Activated T-helper 17 cell treated with anti-CD3 and anti-CD28 coated beads, Interleukin-2, amount 50 U/mL, for 72 hours (primary cell): ENCODE results near the gene RHCE. TPM values are rescaled to one million over a fixed set of nuclear protein-coding genes. Genes with fewer than 3 reads are reported as not detected.
"Not testable (repeated sequence)": the region's sequence is repeated elsewhere in the genome, so short reads cannot be mapped to it uniquely, and the experiment has no call there.

Experiments used
- ATAC-seq: fragments of 150-1000 bp; cut with Tn5 transposase; replicated peaks from 2 replicates; pipeline ENCODE4 v1.10.0; 2021; ENCODE audit warnings: mild to moderate bottlenecking, moderate library complexity
- H3K27ac Mint-ChIP-seq: one replicate; pipeline ENCODE4 v1.8.0; 2022; ENCODE audit warnings: mixed read lengths
- H3K27me3 Mint-ChIP-seq: one replicate; pipeline ENCODE4 v1.8.0; 2022; ENCODE audit warnings: mixed read lengths
- H3K36me3 Mint-ChIP-seq: one replicate; pipeline ENCODE4 v1.8.0; 2022; ENCODE audit warnings: low read depth, mild to moderate bottlenecking, mixed read lengths
- H3K4me1 Mint-ChIP-seq: one replicate; pipeline ENCODE4 v1.8.0; 2022; ENCODE audit warnings: mixed read lengths
- H3K4me3 Mint-ChIP-seq: one replicate; pipeline ENCODE4 v1.8.0; 2022; ENCODE audit warnings: mild to moderate bottlenecking, mixed read lengths
- H3K9me3 Mint-ChIP-seq: one replicate; pipeline ENCODE4 v1.8.0; 2022; ENCODE audit warnings: mixed read lengths
- total RNA-seq, 2 donors: library from RNA; stranded (reverse); gene quantifications; one replicate each; pipeline ENCODE4 v1.2.3, GENCODE V29; 2022

RHCE gene
- total RNA-seq, 2 donors from 2014 or later = 1.3 TPM; not detected in 1

DNA sequence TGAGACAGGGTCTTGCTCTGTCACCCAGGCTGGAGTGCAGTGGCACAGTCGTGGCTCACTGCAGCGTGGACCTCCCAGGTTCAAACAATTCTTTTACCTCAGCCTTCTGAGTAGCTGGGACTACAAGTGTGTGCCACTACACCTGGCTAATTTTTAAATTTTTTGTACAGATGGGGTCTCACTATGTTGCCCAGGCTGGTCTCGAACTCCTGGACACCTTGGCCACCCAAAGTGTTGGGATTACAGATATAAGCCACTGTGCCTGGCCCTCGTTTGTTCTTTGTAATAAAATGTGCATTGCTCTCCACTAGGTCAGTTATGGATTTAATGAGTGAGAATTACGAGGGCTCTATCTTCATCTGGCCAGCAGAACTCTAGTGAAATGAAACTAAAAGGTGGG is 24.0 kb upstream of the RHCE start:
- H3K36me3 Mint-ChIP-seq = peaks cover 34% of the 10 kb centered on the region
- H3K9me3 Mint-ChIP-seq, H3K27me3 Mint-ChIP-seq, H3K27ac Mint-ChIP-seq, ATAC-seq, H3K4me3 Mint-ChIP-seq: not testable (repeated sequence)
- peaks cover 26% of the 10 kb centered on the region for H3K4me1 Mint-ChIP-seq

DNA sequence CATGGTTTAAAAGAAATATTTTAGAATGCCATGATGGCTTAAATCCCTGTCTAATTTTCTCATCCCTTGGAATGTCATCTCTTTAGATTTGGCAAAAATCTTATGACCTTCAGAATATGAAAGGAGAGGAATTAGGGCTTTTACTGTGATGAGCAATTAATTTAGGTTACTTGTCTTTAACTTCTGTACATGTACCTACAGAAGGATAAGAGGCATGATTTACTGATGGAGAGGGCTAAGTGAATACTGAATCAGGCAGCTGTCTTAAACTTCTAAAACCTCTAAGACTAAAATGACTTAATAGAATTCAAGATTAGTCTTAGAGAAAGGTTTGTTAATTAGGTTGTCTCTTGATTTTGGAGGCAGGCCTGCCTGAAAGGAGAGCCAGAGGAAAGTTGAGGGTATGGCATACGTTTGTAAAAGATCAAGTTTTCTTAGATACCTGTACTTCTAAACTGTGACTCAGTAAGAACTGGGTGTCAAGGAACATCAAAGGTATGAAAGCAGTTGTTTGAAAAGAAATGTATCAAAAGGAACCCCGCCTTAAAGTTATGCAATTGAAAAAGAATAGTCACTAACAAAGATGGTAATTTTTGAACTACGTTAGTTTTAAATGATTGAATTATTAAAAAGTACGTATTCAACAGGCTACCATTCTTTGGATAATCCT is 22.5 kb upstream of the RHCE start:
- Mint-ChIP-seq H3K27me3 (no peaks in the 10 kb centered on the region), H3K9me3 (no peaks in the 10 kb centered on the region), H3K36me3 (peaks cover 24% of the 10 kb centered on the region), H3K4me1 (peaks cover 26% of the 10 kb centered on the region), H3K27ac (peak overlapping the region; percentile 50), H3K4me3 (no peak overlapping the region)
- no peak for ATAC-seq

DNA sequence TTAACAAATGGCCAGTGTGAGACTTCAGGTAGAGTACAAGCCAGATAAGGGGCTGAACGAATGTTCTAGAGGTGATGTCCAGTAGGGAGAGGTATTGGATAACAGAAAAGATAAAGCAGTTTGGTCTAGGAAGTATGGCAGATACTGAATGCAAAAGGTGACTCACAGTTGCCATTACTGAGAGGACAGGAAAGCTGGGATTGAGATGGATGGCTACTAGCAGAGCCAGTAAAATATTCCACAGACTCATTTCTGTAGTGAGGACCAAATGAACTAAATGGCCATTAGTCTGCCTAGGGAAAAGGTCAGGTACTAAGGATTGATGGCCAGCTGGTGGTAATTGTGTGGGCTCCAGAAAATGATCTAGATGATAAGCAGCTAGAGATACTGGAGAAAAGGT is 21.6 kb upstream of the RHCE start:
- no peak overlapping the region for H3K4me3 Mint-ChIP-seq
- ATAC-seq = no peak
- H3K9me3 Mint-ChIP-seq = no peaks in the 10 kb centered on the region
- H3K4me1 Mint-ChIP-seq = peaks cover 26% of the 10 kb centered on the region
- no peaks in the 10 kb centered on the region for H3K27me3 Mint-ChIP-seq
- peak overlapping the region; percentile 22 for H3K27ac Mint-ChIP-seq
- peaks cover 18% of the 10 kb centered on the region for H3K36me3 Mint-ChIP-seq

DNA sequence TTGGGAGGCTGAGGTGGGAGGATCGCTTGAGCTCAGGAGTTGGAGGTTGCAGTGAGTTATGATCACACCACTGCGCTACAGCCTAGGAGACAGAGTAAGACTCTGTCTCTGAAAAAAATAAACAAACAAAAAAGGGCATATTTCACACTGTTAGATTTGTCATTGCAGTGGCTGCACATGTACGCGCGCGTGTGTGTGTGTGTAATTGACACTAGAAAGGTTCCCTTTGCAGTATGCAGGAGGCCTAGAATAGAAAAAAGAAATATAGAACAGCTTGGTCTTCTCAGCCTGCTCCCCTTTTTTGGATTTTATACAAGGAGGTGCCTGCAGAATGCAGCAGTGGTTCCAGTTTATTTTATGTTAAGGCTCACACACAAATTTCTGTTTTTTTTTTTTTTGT is 18.7 kb upstream of the RHCE start:
- H3K27me3 Mint-ChIP-seq = no peaks in the 10 kb centered on the region
- H3K36me3 Mint-ChIP-seq = peaks cover 11% of the 10 kb centered on the region
- no peak overlapping the region for H3K4me3 Mint-ChIP-seq
- H3K27ac Mint-ChIP-seq = no peak overlapping the region
- no peaks in the 10 kb centered on the region for H3K9me3 Mint-ChIP-seq
- ATAC-seq = no peak
- H3K4me1 Mint-ChIP-seq = peaks cover 36% of the 10 kb centered on the region

DNA sequence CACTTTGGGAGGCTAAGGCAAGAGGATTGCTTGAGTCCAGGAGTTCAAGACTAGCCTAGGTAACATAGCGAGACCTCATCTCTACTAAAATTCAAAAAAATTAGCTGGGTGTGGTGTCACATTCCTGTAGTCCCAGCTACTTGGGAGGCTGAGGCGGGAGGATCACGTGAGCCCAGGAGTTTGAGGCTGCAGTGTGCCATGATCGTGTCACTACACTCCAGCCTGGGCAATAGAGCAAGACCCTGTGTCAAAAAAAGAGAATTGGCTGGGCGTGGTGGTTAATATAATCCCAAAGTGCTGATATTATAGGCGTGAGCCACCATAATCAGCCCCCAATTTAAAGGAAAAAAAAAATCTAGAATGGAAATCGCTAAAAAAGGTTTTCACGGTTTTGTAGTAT is 17.0 kb upstream of the RHCE start:
- H3K4me3 Mint-ChIP-seq = no peak overlapping the region
- no peaks in the 10 kb centered on the region for H3K9me3 Mint-ChIP-seq
- no peak for ATAC-seq
- no peak overlapping the region for H3K27ac Mint-ChIP-seq
- peaks cover 44% of the 10 kb centered on the region for H3K4me1 Mint-ChIP-seq
- H3K27me3 Mint-ChIP-seq = no peaks in the 10 kb centered on the region
- H3K36me3 Mint-ChIP-seq = peaks cover 20% of the 10 kb centered on the region

DNA sequence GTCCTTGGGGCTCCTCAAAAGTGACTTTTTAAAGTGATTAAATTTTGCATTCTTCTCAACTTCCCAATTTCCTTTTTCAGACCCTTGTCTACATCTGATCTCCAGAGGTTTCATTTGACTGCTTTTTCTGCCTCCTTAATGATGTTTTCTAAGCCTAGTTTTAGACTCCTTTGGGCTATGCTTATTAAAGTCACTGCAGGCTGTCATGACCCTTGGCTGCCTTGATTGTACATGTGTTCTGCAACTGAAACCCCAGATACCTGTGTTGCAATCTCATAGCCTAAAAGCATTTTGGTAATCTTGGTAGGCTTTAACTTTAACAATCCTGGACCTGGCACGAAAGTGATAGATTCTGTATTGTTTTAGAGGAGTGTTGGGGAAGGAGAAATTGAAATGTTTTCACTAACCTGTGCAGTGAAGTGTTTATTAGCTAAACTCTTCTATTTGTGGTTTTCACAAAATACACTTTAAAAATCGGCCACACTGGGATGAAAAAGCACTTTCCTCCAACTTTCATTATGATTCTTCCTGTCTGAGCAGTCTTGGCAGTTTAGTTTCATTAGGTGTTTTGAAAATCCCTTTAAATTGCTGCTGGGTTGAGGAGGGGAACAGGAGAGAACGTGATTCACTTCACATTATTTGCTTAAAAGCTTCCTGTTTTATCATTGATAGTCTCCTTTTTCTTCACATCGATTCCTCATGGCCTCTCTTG is 14.9 kb upstream of the RHCE start:
- peak overlapping the region; percentile 71 for H3K4me3 Mint-ChIP-seq
- peaks cover 36% of the 10 kb centered on the region for H3K4me1 Mint-ChIP-seq
- peak overlapping the region; percentile 55 for H3K27ac Mint-ChIP-seq
- H3K27me3 Mint-ChIP-seq = no peaks in the 10 kb centered on the region
- ATAC-seq = peak; percentile 78
- H3K36me3 Mint-ChIP-seq = peaks cover 31% of the 10 kb centered on the region
- no peaks in the 10 kb centered on the region for H3K9me3 Mint-ChIP-seq

DNA sequence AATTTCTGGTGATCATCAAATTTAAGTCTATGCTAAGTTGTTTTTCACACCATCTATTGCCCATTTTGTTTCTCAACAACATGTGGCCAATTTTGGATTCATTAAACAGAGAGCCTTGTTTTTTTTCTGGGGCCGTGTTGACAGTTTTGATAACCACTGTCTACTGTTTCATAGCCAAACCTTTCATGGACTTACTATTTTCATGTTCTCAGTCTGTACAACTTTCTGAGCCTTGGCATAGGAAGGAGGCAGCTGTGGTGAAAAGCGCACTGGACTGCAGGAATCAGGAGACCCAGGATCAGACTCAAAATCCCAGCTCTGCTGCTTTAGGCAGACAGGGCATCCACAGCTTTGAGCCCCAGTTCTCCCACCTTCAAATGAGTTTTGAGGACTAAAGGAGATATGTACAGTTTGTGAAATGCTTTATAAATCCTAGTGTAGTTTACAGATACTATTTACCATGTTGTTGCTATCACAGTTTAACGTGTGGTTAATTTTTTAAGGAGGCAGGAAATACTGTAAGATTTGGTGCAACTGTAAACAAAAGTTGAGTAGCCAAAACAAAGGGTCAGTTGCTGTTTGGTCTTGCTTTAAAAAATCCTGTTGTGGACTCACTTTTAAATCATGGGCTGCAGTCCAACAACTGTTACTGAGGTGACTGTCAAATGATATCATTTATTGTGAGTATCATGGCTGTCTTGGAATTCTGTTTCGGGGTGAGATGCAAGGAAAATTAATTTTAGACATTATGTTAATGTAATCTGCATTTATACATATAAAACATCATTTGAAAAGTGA is 13.0 kb upstream of the RHCE start:
- H3K9me3 Mint-ChIP-seq = no peaks in the 10 kb centered on the region
- no peak for ATAC-seq
- no peaks in the 10 kb centered on the region for H3K27me3 Mint-ChIP-seq
- peak overlapping the region; percentile 71 for H3K4me3 Mint-ChIP-seq
- peak overlapping the region; percentile 55 for H3K27ac Mint-ChIP-seq
- H3K4me1 Mint-ChIP-seq = peaks cover 36% of the 10 kb centered on the region
- peaks cover 31% of the 10 kb centered on the region for H3K36me3 Mint-ChIP-seq

DNA sequence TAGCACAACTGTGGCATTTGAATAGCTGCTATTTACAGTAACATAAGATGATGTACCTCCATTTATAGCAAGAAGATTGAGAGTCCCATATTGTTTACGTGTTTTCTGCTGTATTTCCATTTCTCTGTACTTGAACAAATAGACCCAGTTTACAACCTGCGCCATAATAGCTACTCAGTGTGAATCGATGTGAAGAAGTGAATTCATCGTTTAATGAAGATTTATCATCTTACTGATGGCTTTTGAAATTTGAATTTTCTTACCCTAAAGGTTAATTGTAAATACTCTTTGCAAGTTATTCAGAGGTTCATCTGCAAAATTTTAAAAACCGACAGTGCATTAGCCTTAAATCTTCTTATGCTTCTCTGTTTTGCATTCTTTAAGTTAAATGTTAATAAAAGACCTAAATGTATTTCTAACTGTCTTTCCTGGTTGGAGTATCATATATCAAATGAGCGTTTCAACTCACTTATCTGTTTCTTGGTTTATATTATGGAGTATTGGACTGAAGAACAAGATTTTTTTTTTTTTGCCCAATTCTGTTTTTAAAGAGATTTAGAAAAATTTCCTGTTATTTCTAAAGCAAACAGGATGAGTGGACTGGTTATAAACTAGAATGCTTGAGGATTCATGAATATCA is 12.2 kb upstream of the RHCE start:
- Mint-ChIP-seq H3K4me1 (peaks cover 36% of the 10 kb centered on the region), H3K36me3 (peaks cover 31% of the 10 kb centered on the region), H3K9me3 (no peaks in the 10 kb centered on the region), H3K27ac (peak overlapping the region; percentile 87), H3K4me3 (peak overlapping the region; percentile 71), H3K27me3 (no peaks in the 10 kb centered on the region)
- ATAC-seq = no peak

DNA sequence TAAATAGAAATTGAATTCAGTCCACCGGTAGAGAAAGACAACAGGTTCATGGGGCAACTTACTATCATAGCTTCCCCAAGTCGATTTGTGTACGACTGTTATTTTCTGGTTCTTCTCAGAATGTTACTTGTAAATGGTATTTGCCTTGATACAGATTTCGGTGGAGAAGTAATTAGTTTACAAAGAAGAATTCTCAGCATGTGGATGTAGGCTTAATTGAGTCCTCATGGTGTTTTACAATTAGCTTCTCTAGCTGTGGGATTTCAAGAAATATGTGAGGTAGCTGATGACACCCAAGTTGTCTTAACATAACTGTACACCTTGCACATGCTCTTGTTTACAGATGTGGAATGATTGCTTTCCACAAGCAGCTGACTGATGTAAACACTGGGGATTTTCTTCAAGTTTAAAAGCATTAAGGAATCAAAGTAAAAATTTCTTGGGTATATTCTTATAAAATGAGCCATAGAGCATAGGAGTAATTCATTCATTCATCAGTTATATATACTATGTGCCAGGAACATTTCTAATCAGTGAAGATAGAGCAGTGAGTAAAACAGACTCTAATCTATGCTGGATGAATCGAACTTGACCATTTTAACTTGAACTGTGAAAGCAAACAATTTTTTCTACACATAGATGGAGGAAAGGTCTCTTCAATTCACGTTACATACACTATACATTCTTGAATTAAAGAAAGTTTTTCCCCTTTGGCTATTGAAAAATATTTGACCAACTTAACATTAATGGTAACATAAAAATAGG is 11.5 kb upstream of the RHCE start:
- Mint-ChIP-seq H3K36me3 (peaks cover 26% of the 10 kb centered on the region), H3K27ac (peak overlapping the region; percentile 87), H3K9me3 (no peaks in the 10 kb centered on the region), H3K4me3 (peak overlapping the region; percentile 71), H3K27me3 (no peaks in the 10 kb centered on the region), H3K4me1 (peaks cover 36% of the 10 kb centered on the region)
- no peak for ATAC-seq

DNA sequence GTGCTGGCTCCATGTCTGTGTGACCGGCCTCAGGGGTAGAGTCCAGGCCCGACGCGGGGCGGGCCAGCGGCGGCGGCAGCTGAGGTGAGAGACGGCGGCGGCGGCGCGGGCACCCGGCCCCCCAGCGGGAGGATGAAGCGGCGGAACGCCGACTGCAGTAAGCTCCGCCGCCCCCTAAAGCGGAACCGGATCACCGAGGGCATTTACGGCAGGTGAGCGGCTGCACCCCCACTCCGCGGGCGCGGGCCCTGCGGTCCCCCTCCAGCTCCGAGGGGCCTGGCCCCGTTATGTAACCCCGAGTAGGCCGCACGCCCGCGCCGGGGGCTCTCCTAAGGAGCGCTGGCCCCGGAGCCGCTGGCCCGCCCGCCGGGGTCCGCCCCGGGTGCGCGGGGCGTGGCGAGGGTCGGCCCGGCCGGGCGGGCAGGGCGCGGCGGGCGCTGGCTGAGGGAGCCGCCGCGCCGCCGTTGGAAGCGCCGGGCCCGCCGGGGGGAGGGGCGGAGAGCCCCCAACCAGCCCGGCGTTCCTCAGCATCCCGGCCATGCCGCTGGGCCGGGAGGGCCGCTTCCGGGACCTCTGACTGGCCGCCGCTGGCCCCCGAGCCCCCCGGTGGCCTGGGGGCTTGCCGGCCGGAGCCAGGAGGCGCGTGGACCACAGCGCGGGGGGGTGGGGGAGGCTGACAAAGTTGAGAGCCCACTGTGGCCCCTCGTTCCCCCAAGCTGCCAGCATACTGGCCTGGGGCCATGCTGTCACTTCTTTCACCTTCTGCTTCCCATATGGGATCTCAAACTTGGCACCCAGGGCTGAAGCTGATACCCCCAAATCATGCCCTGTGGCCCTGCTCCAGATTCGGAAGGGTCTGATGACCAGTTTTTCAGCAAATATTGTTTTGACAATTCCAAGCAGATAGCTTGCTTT is 10.6 kb upstream of the RHCE start:
- peaks cover 29% of the 10 kb centered on the region for H3K4me1 Mint-ChIP-seq
- peak overlapping the region; percentile 99 for H3K4me3 Mint-ChIP-seq
- no peaks in the 10 kb centered on the region for H3K9me3 Mint-ChIP-seq
- no peaks in the 10 kb centered on the region for H3K27me3 Mint-ChIP-seq
- H3K36me3 Mint-ChIP-seq = peaks cover 20% of the 10 kb centered on the region
- peak overlapping the region; percentile 87 for H3K27ac Mint-ChIP-seq
- peak; percentile 10 for ATAC-seq

DNA sequence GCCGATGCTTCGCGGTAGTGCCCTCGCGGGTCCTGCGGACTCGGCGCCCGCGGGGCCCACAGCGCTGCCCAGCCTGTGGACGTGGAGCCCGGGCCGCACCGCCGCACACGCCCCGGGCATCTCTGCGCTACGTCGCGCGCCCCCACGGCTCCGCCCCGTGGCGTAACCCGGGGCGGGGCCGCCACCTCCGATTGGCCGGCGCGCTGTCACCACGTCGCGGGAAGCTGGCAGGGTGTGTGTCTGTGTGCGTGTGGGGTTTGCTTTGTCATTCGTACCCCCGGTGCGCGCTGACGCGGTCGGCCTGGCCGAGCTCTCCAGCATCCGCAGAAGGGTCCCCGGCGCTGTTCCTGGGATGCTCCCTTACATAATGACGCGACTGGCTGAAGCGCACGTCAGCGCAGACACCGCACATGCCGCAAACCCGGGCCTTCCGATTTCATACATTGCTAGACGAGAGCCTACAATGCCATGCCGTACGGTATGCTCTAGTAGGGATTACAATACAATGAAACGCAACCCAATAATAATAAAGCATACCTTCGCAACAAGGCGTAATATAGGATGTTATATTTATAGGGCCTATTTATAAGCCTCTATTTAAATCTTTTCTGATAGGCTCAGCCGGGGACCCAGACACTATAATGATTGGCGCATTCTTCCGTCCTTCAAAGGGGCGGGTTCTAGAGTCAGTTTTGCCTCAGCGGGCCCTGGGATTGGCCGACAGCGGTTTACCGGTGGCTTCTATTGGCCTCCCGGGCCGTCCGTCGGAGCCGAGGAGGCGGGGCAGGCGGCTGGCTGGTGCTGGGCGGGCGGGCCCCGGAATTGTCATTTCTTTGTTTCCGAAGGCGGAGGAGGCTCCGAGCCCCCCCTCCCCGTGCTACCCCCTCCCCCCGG is 9.7 kb upstream of the RHCE start, which contains the start of gene MACO1:
TSS of gene MACO1 (plus strand) at position 825 of the 894 bp plus-strand sequence. CDS start 202 bp downstream, outside the sequence.
- Mint-ChIP-seq H3K4me3 (peak within 1 kb of the TSS; percentile 99), H3K9me3 (no peaks in the 10 kb centered on the region), H3K36me3 (peaks cover 20% of the 10 kb centered on the region), H3K4me1 (peaks cover 21% of the 10 kb centered on the region), H3K27ac (peak within 1 kb of the TSS; percentile 100), H3K27me3 (no peaks in the 10 kb centered on the region)
- peak; percentile 92 for ATAC-seq

DNA sequence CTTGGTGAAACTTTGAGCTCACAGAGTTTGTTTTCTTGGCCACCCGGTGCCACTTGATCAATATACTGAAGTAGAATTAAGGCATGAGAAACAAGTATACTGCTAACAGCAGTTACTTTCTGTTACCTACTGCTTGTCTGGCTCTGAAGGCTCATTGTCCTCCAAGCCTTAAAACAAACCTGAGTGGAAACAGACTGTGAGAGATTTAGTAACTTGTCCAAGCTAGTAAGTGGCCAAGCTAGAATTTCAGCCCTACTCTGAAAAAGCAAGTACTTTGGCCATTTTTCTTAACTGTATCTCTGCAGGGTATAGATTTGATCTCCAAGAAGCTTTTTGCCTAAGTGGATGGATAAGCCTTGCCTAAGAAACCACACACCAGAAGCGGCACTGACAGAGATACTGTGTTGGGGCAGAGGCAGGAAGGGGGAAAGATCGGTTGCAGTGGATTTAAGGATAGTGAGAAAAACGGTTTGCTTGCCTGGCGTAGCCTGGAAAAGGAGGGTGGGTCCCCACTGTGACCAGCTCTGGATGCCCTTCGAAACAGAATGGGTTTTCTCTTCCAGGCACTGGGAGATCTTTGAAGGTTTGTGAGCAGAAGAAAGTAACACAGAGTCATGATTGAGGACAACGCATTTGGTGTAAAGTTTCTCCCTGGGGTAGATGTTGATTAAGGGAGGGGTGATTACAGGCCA is 8.0 kb upstream of the RHCE start:
- H3K4me3 Mint-ChIP-seq = peak overlapping the region; percentile 99
- H3K36me3 Mint-ChIP-seq = peaks cover 20% of the 10 kb centered on the region
- peak overlapping the region; percentile 31 for H3K27ac Mint-ChIP-seq
- ATAC-seq = no peak
- H3K9me3 Mint-ChIP-seq = no peaks in the 10 kb centered on the region
- peaks cover 11% of the 10 kb centered on the region for H3K4me1 Mint-ChIP-seq
- H3K27me3 Mint-ChIP-seq = no peaks in the 10 kb centered on the region
